GM19395 (cell line): Measurements from ENCODE around the gene CSN2.
"Not testable (repeated sequence)": the region's sequence is repeated elsewhere in the genome, so short reads cannot be mapped to it uniquely, and the experiment has no call there.

Experiments used
- ATAC-seq: cut with Tn5 transposase; IDR thresholded peaks from one replicate; pipeline ENCODE4 v1.9.1; 2021; ENCODE audit warnings: mild to moderate bottlenecking, moderate library complexity; ENCODE audit not compliant: unreplicated experiment

Gene CSN2, protein sequence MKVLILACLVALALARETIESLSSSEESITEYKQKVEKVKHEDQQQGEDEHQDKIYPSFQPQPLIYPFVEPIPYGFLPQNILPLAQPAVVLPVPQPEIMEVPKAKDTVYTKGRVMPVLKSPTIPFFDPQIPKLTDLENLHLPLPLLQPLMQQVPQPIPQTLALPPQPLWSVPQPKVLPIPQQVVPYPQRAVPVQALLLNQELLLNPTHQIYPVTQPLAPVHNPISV

DNA sequence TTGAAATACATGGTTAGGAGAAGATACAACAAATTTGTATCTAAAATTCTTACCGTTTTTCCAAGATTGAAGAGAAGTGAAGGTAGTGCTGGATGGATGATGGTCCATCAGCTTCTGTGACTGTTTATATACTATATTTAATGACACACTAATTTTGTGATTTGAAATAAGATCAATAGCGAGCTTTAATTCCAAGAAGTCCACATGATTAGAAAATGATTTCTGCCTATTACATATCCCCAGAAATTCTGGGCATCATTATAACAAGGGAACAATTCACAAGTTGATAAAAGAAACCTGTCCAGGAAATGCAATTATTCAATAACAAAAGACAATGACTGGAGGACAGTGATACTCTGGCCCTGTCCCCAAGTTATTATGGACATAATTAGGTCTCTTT lies at the start of gene CSN2:
Gene CSN2, minus strand, starts transcription at position 101 of the 400 bp plus-strand sequence. CDS start 4,733 bp downstream, outside the sequence.
- ATAC-seq = no peak

- no peak for ATAC-seq
These were observed 43.2 kb upstream of the CSN2 start for GRCh38 chr4:70008771-70009170.

DNA sequence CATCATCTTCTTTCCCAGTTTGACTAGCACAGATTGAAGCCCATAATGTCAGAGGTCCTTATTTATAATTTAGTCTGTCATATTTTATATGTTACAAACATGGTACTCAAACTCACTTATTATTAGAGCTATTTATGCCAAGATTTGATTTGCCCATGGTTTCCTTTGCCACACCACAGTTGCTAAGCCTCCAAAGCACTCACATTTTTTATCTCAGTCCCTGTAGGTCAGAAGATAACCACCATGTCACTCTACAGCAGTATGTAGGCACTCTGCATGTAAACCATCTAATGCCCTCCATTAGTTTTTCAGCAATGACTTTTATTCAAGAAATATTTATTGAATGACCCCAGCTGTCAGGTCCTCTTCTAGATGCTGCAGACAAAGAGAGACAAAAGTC lies 37.0 kb upstream of the CSN2 start:
- ATAC-seq = no peak

DNA sequence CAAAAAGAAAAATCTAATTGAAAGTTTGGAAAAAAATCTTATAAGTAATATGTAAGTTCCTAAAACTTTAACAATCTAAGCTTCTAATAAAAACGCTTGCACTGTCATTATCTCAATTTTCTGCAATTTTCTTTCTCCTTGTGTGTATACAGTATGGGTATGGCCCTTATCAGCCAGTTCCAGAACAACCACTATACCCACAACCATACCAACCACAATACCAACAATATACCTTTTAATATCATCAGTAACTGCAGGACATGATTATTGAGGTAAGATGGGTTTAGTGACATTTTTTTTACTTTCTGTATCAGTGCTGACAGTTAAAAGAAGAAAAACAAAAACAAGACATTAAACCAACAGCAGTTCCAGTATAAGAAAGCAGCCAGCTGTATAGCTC lies 35.2 kb upstream of the CSN2 start:
- no peak for ATAC-seq

DNA sequence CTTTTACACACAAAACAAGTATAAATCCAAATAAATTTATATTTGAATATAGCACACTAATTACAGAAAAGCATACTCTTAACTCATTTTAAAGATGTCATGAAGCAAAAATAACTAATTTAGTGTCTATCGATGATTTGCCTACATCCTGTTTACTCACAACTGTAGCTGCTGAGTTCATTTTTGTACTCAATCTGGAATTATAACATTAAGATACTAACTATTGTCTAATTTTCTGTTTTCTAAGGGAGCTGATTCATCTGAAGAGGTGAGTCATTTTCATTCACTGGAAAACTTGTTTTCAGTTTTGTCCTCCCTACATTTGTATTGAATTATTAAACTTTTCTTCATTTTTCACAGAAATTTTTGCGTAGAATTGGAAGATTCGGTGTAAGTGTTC lies 33.9 kb upstream of the CSN2 start:
- ATAC-seq = no peak

GRCh38 chr4:69995526-69996016 lies 30.0 kb upstream of the CSN2 start, which contains the start of gene STATH:
Gene STATH, plus strand, starts transcription at chr4:69995966. Its CDS starts 2,472 bp downstream, at chr4:69998438.
- ATAC-seq = no peak

DNA sequence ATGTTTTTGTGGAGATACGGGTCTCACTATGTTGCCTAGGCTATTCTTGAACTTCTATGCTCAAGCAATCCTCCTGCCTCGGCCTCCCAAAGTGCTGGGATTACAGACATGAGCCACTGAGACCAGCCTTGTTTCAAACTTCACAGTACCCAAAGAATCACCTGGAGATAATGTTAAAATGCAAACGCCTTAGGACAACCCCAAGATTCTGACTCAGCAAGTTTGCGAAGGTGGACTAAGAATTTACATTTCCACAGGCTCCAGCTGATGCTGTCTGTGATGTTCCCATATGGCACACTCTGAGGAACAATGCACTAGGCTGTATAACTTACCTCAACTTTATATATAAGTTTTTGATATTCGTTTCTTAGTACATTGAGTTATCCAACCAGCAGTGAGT lies 29.3 kb upstream of the CSN2 start:
- no peak for ATAC-seq

DNA sequence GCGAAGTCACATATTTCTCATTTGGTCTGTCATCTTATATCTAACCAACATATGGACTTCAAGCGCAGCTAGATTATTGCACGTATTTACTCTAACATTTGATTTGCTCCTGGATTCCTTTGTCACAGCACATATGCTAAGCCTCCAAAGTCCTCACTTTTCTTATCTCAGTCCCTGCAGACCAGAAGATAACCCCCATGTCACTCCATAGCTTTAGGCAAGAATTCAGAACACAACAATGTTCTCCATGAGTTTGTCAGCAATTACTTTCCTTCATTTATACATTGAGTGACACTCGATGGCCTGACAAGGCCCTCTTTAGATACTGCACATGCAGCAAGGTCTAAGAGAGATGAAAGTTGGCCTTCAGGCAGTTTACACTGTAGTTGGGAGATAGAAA lies 25.5 kb upstream of the CSN2 start:
- ATAC-seq = no peak

GRCh38 chr4:69986663-69987062 lies 21.1 kb upstream of the CSN2 start:
- ATAC-seq = no peak

GRCh38 chr4:69984030-69984443 lies 18.5 kb upstream of the CSN2 start:
- peak; percentile 64 for ATAC-seq

DNA sequence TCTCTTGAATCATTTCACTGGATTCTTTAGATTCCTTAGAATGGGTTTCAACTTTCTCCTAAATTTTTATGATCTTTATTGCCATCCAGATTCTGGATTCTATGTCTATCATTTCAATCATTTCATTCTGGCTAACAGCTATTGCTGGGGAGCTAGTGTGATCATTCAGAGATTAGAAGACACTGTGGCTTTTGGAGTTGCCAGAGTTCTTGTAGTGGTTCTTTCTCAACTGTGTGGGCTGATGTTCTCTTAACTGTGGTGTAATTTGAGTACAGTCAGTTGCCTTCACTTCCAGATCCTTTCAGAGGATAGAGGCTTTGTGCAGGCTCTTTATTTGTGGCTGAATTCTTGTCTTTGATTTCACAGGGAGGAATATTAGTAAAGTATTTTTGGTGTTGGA lies 12.1 kb upstream of the CSN2 start:
- no peak for ATAC-seq

GRCh38 chr4:69974631-69975030 lies 9.1 kb upstream of the CSN2 start:
- no peak for ATAC-seq

DNA sequence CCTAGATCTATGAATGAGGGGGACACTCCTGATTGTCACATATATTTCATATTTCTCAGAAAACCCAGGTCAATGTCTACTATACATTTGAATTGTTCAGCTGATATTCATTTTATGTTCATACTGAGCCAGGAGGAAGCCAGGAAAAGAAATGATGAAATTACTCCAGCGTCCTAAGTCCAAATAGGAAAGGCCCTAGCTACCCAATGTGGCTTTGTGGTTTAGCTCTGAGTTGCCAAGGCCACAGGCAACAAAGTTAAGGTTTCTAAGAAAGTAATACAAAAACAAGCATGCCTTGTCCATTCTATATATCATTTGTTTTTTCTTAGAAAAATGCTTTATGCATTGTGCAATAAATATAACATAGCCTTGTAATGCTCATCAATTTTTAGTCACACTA lies 4.5 kb upstream of the CSN2 start:
- no peak for ATAC-seq

DNA sequence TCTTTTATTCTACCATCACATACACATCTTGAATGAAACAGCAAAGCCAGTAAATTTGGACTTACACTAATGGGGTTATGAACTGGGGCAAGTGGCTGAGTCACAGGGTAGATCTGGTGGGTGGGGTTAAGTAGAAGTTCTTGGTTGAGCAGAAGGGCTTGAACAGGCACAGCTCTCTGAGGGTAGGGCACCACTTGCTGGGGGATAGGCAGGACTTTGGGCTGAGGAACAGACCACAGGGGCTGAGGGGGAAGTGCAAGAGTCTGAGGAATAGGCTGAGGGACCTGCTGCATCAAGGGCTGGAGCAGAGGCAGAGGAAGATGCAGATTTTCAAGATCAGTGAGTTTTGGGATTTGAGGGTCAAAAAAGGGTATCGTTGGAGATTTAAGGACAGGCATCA lies 8.3 kb downstream of the CSN2 start:
- ATAC-seq = no peak

DNA sequence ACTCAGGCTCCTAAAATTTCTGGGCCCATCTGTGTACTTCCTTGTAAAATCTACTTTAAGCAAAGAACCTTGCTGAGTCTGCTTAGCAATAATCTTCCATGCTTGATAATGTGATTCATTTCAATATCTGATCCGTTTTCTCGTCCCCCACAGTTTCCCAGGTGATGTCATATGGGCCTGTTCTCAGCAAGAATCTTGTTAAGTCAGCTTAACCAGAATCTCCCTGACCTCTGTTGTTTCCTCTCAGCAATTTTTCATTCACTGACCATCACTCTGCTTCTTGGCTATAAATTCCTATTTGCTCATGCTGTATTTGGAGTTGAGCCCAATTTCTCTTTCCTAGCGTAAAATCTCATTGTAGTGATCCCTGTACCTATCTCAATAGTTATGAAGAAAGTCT lies 13.9 kb downstream of the CSN2 start:
- ATAC-seq = no peak

- no peak for ATAC-seq
These were observed 29.0 kb downstream of the CSN2 start for GRCh38 chr4:69936566-69936965.

GRCh38 chr4:69934150-69934549 lies 31.4 kb downstream of the CSN2 start:
- no peak for ATAC-seq

DNA sequence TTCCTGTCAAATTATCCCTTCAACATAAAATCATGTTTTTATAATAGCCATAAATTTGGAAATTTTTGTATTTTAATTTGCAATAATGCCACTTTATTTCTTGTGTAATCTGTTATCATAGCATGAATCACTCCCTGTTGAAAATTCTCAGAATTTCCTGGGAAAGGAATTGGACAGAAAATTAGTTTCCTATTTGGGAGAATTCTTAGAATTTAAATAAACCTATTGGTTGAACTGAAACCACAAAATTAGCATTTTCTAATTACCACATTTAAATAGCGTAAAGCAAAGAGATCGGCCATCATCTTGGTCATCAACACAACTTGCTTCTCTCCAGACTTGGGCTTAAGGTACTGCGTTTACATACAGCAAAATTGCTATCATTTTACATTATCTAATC lies 34.8 kb downstream of the CSN2 start, which contains the start of gene CSN1S1:
Gene CSN1S1, plus strand, starts transcription at position 301 of the 400 bp plus-strand sequence. CDS start 1,488 bp downstream, outside the sequence.
- no peak for ATAC-seq

GRCh38 chr4:69923782-69924410 lies 41.6 kb downstream of the CSN2 start:
- ATAC-seq = not testable (repeated sequence)

- no peak for ATAC-seq
These were observed 44.7 kb downstream of the CSN2 start for GRCh38 chr4:69920874-69921273.

GRCh38 chr4:69910016-69910782 lies 55.3 kb downstream of the CSN2 start:
- ATAC-seq = peak; percentile 91

- peak; percentile 52 for ATAC-seq
These were observed 56.3 kb downstream of the CSN2 start for GRCh38 chr4:69909195-69909594.
